ENCODE measurements around the gene SYMPK.
"Not testable (repeated sequence)": the region's sequence is repeated elsewhere in the genome, so short reads cannot be mapped to it uniquely, and the experiment has no call there.

DNA sequence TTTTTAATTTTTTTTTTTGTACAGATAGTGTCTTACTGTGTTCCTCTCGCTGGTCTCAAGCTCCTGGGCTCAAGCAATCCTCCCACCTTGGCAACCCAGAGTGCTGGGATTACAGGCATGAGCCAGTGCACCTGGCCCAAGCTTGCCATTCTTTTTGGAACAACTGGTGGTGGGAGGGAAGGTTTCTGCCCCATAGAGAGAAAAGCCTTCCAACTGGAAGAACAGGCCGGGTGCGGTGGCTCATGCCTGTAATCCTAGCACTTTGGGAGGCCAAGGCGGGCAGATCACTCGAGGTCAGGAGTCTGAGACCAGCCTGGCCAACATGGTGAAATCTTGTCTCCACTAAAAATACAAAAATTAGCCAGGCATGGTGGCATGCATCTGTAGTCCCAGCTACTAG, 63.4 kb downstream of the SYMPK start:
- not testable (repeated sequence) for TF ChIP-seq ZNF274 (IDR thresholded peaks at IDR 0.05; ENCODE audit: low read depth, low read length); SUZ12 (IDR thresholded peaks at IDR 0.05; ENCODE audit: extremely low read depth, insufficient read depth, insufficient read length); YY1 (IDR thresholded peaks at IDR 0.05; ENCODE audit: insufficient read depth, insufficient read length)

All from NT2/D1 (cell line).